OCI-LY3 (cell line): ENCODE results near the gene HTR1A.

ENCODE experiments used
- CTCF ChIP-seq: fragments of 200-600, 300-600 bp; sonication (generic); IDR thresholded peaks from 2 replicates; pipeline ENCODE4 v1.5.1; 2014; ENCODE audit warnings: antibody characterized with exemption, low read length, low read depth
- EZH2phosphoT487 ChIP-seq: fragments of 200-600 bp; shearing (Covaris generic); IDR thresholded peaks from 2 replicates; pipeline ENCODE4 v1.6.1; 2018; ENCODE audit warnings: antibody characterized with exemption, mixed run types, low read depth

GRCh38 chr5:63959177-63959982 is 2.9 kb downstream of the HTR1A start:
- TF ChIP-seq CTCF, result no peak
- no peak for TF ChIP-seq EZH2phosphoT487
